Activated naive CD4-positive, alpha-beta T cell treated with anti-CD3 and anti-CD28 coated beads for 36 hours (primary cell): ENCODE measurements around the gene SACS. TPM values are rescaled to one million over a fixed set of nuclear protein-coding genes. Genes with fewer than 3 reads are reported as not detected.

Source experiments
- CTCF ChIA-PET: fragments of 350-600 bp; sonication (Branson Sonifier 250); formaldehyde crosslinking; loops from one replicate; lab custom pipeline; 2021; ENCODE audit warnings: antibody characterized with exemption; lab: Charles Lee
- DNase-seq: peaks from one replicate; pipeline ENCODE4 v3.0.0-alpha.2; 2020
- H3K27ac Mint-ChIP-seq: one replicate; pipeline ENCODE4 v1.8.0; 2021; ENCODE audit warnings: mild to moderate bottlenecking, mixed read lengths
- H3K27me3 Mint-ChIP-seq: one replicate; pipeline ENCODE4 v1.8.0; 2021; ENCODE audit warnings: low read depth, mixed read lengths
- H3K36me3 Mint-ChIP-seq: one replicate; pipeline ENCODE4 v1.8.0; 2021; ENCODE audit warnings: low read depth, mixed read lengths
- H3K4me1 Mint-ChIP-seq: one replicate; pipeline ENCODE4 v1.8.0; 2021; ENCODE audit warnings: low read depth, mixed read lengths
- H3K4me3 Mint-ChIP-seq: one replicate; pipeline ENCODE4 v1.8.0; 2021; ENCODE audit warnings: mild to moderate bottlenecking, moderate library complexity, mixed read lengths
- H3K9me3 Mint-ChIP-seq: one replicate; pipeline ENCODE4 v1.8.0; 2021; ENCODE audit warnings: mixed read lengths
- intact Hi-C: fragments of 100-400 bp; cut with micrococcal nuclease; formaldehyde crosslinking; loops from one replicate; pipeline ENCODE4 v1.15.1; 2023
- total RNA-seq, 2 experiments: library from RNA; stranded (reverse); gene quantifications; one replicate each; pipeline ENCODE4 v1.2.3, GENCODE V29; 2021

The SACS gene
- total RNA-seq, 2 experiments from 2014 or later: 26.1 to 30.8 TPM

DNA sequence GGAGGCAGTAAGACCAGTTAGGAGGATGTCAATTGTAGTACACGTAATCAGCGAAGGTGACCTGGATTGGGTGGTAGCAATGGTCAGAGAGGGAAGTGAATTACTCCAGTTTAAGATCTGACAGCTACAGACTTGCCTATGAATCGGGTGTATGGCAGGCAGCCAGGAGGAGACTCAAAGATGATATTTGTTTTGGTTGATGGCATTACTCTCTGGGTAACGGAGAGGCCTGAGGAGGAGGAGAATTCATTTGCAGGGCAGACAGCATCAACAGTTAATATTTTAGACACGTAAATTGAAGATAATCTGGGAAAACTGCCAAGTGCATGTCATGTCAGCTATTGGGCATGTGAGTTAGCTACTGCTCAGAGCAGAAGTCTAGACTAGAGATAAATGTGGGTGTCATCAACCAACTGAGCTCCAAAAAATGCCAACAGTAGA lies 143.6 kb downstream of the SACS start:
- H3K36me3 Mint-ChIP-seq: no peaks in the 10 kb centered on the region
- no peak overlapping the region for H3K4me3 Mint-ChIP-seq
- CTCF ChIA-PET: no interaction called here

DNA sequence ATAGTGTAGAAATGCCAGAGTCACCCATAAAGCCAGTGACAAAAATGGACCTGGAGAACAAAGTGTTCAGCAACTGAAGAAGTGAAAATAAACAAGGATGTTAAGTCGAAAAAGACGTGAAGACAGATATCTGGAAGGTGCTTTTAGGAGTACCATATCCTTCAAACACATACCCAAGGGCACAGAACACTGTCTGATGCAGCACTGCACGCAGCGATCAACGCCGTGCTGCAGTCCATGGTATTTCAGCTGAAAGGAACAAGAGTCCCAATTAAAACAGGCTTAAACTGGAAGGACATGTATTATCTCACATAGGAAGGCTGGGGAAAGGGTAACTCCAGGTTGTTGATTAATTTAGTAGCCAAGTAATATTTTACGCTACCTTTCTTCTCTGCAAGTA lies 144.5 kb downstream of the SACS start:
- Mint-ChIP-seq H3K27ac (no peak overlapping the region), H3K36me3 (no peaks in the 10 kb centered on the region), H3K4me1 (no peaks in the 10 kb centered on the region), H3K9me3 (no peaks in the 10 kb centered on the region), H3K4me3 (no peak overlapping the region), H3K27me3 (peaks cover 3% of the 10 kb centered on the region)
- DNase-seq: no peak
- intact Hi-C loops: no loop called here
- CTCF ChIA-PET: interaction anchor here (0.6 kb wide), 1 partner anchor 130 kb away, joined by 3 read pairs; no protein-coding TSS in a partner anchor

More for the DNA sequence above, 143.6 kb downstream of the SACS start:
- Mint-ChIP-seq H3K4me1 (no peaks in the 10 kb centered on the region), H3K9me3 (no peaks in the 10 kb centered on the region), H3K27me3 (no peaks in the 10 kb centered on the region), H3K27ac (no peak overlapping the region)
- no peak for DNase-seq
- intact Hi-C loops: no loop called here

DNA sequence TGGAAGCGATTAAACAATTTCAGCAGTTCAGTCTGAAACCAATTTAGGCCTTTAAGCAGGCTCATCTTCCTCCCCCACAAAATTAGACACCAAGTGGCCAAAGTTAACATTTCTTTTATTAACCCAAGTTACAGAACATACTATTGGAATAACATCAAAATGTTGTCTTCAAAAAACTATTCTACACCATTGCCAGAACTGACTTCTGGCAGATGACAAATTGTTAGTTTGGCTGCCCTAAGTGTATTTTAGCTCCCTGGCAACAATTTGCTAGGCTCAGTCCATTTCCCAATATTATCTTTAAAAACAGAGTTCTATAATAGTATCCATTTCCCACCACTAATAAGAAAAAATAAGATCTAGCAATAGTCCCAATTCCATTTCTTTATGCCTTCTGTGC lies 144.9 kb downstream of the SACS start:
- Mint-ChIP-seq H3K9me3 (no peaks in the 10 kb centered on the region), H3K36me3 (no peaks in the 10 kb centered on the region), H3K27ac (no peak overlapping the region), H3K4me3 (no peak overlapping the region), H3K27me3 (peaks cover 4% of the 10 kb centered on the region), H3K4me1 (no peaks in the 10 kb centered on the region)
- CTCF ChIA-PET: no interaction called here
- no peak for DNase-seq
- intact Hi-C loops: no loop called here

DNA sequence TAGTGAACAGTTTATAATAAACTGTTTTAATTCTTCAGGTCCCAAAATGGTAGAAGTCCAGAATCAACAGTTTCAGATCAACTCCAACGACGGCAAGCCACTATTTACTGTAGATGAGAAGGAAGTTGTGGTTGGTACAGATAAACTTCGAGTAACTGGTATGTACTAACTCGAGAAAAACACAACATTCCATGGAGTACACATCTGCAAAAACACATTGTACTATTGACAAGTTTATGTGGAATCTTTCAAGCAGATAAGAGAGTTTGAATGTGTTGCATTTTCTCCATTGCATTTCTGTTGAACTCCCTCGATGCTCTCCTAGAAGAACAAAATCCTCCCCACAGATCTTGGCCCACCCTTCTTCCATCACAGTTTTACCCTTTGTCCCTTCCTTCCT lies 154.2 kb downstream of the SACS start:
- intact Hi-C loops: no loop called here
- CTCF ChIA-PET: no interaction called here
- Mint-ChIP-seq H3K27ac (no peak overlapping the region), H3K27me3 (peaks cover 10% of the 10 kb centered on the region), H3K36me3 (no peaks in the 10 kb centered on the region), H3K4me1 (no peaks in the 10 kb centered on the region), H3K4me3 (no peak overlapping the region), H3K9me3 (no peaks in the 10 kb centered on the region)
- no peak for DNase-seq

Other genes with a start within 250 kb of the SACS start
- not detected for gene TNFRSF19, start 136.7 kb upstream of the SACS start, total RNA-seq